NOMO-1 (cell line): ENCODE data around the gene ITSN2.
"Not testable (repeated sequence)": the region's sequence is repeated elsewhere in the genome, so short reads cannot be mapped to it uniquely, and the experiment has no call there.

Source experiments
- DNase-seq, 2 experiments: peaks; one replicate each; lab custom pipeline; 2025; ENCODE audit not compliant: unreplicated experiment in 2 of 2; lab: John Stamatoyannopoulos, UW

The ITSN2 gene

GRCh38 chr2:24222946-24223345 is 137.4 kb downstream of the ITSN2 start:
- no peak for DNase-seq

- no peak for DNase-seq
These were observed 138.8 kb downstream of the ITSN2 start for GRCh38 chr2:24221343-24222050.

GRCh38 chr2:24220554-24221291 is 139.6 kb downstream of the ITSN2 start:
- DNase-seq: no peak

GRCh38 chr2:24214880-24215279 is 145.5 kb downstream of the ITSN2 start:
- DNase-seq: no peak

GRCh38 chr2:24211408-24211807 is 148.9 kb downstream of the ITSN2 start:
- no peak for DNase-seq

- no peak for DNase-seq
These were observed 149.6 kb downstream of the ITSN2 start for GRCh38 chr2:24210723-24211122.

- no peak for DNase-seq
These were observed 150.3 kb downstream of the ITSN2 start for GRCh38 chr2:24210106-24210455.

GRCh38 chr2:24209389-24210105 is 150.8 kb downstream of the ITSN2 start:
- no peak for DNase-seq

GRCh38 chr2:24208490-24208889 is 151.8 kb downstream of the ITSN2 start:
- no peak for DNase-seq

GRCh38 chr2:24207359-24207758 is 153.0 kb downstream of the ITSN2 start:
- no peak for DNase-seq

GRCh38 chr2:24206714-24207113 is 153.6 kb downstream of the ITSN2 start:
- DNase-seq: no peak

- no peak for DNase-seq
These were observed 154.1 kb downstream of the ITSN2 start for GRCh38 chr2:24206242-24206641.

GRCh38 chr2:24205131-24205530 is 155.2 kb downstream of the ITSN2 start:
- DNase-seq: no peak

GRCh38 chr2:24204505-24204904 is 155.8 kb downstream of the ITSN2 start:
- no peak for DNase-seq

GRCh38 chr2:24203787-24204150 is 156.6 kb downstream of the ITSN2 start:
- no peak for DNase-seq

- DNase-seq: no peak
These were observed 157.1 kb downstream of the ITSN2 start for GRCh38 chr2:24203029-24203786.

GRCh38 chr2:24200799-24201198 is 159.5 kb downstream of the ITSN2 start:
- no peak for DNase-seq

- no peak for DNase-seq
These were observed 160.3 kb downstream of the ITSN2 start for GRCh38 chr2:24199968-24200590.

GRCh38 chr2:24197213-24197612 is 163.1 kb downstream of the ITSN2 start:
- DNase-seq: not testable (repeated sequence)

GRCh38 chr2:24191848-24192247 is 168.5 kb downstream of the ITSN2 start:
- DNase-seq: no peak

- no peak for DNase-seq
These were observed 169.2 kb downstream of the ITSN2 start for GRCh38 chr2:24191156-24191555.
